HL-60 (cell line): Measurements from ENCODE around the gene TMEM127.

Experiments
- CTCF ChIP-seq: IDR thresholded peaks from one replicate; pipeline ENCODE4 v1.5.1; 2011; ENCODE audit warnings: low read length, control low read depth, inconsistent platforms; ENCODE audit not compliant: insufficient read depth
- GABPA ChIP-seq: IDR thresholded peaks from 2 replicates; pipeline ENCODE4 v1.6.1; 2012; ENCODE audit warnings: low read depth
- POLR2AphosphoS5 ChIP-seq: IDR thresholded peaks from 2 replicates; pipeline ENCODE4 v1.6.1; 2012; ENCODE audit warnings: low read depth
- TF ChIP-seq, protein P1 (sequence below): IDR thresholded peaks from 2 replicates; pipeline ENCODE4 v1.6.1; 2012; ENCODE audit warnings: low read depth; ENCODE audit not compliant: insufficient replicate concordance

DNA sequence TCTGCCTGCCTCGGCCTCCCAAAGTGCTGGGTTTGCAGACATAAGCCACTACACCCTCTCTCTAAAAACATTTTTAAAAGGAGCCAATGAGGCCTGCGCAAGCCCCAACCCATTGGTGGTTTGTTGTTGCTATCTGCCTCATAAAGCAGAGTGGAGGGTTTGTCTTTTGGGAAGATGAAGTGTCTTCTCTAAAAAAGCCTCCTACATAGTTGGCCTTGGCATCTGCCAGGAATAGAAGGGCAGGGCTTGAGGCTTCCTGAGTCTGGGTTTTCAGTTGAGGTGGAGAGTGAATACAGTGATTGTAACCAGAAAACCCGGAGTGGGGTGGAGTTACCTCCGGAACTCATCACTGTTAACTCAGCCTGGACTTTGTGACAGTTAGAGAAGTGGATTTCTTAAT is 51.2 kb downstream of the TMEM127 start:
- TF ChIP-seq POLR2AphosphoS5: no peak
- TF ChIP-seq, protein P1, sequence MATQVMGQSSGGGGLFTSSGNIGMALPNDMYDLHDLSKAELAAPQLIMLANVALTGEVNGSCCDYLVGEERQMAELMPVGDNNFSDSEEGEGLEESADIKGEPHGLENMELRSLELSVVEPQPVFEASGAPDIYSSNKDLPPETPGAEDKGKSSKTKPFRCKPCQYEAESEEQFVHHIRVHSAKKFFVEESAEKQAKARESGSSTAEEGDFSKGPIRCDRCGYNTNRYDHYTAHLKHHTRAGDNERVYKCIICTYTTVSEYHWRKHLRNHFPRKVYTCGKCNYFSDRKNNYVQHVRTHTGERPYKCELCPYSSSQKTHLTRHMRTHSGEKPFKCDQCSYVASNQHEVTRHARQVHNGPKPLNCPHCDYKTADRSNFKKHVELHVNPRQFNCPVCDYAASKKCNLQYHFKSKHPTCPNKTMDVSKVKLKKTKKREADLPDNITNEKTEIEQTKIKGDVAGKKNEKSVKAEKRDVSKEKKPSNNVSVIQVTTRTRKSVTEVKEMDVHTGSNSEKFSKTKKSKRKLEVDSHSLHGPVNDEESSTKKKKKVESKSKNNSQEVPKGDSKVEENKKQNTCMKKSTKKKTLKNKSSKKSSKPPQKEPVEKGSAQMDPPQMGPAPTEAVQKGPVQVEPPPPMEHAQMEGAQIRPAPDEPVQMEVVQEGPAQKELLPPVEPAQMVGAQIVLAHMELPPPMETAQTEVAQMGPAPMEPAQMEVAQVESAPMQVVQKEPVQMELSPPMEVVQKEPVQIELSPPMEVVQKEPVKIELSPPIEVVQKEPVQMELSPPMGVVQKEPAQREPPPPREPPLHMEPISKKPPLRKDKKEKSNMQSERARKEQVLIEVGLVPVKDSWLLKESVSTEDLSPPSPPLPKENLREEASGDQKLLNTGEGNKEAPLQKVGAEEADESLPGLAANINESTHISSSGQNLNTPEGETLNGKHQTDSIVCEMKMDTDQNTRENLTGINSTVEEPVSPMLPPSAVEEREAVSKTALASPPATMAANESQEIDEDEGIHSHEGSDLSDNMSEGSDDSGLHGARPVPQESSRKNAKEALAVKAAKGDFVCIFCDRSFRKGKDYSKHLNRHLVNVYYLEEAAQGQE: no peak
- TF ChIP-seq GABPA: no peak
- no peak for TF ChIP-seq CTCF
